ENCODE results near the gene DEFB124. TPM values are rescaled to one million over a fixed set of nuclear protein-coding genes. Genes with fewer than 3 reads are reported as not detected.

The DEFB124 gene
- total RNA-seq, 1 donor from 2014 or later: not detected

- no peak for DNase-seq
Measured at GRCh38 chr20:31425797-31426196, 49.1 kb downstream of the DEFB124 start.

- no peak for DNase-seq
Measured at GRCh38 chr20:31418307-31418706, 56.6 kb downstream of the DEFB124 start.

GRCh38 chr20:31415653-31416052 is 59.3 kb downstream of the DEFB124 start:
- no peak for DNase-seq

Other genes starting within 250 kb of the DEFB124 start
- gene DEFB115, start 217.5 kb downstream of the DEFB124 start, total RNA-seq: not detected
- not detected for gene DEFB116, start 166.5 kb downstream of the DEFB124 start, total RNA-seq
- gene DEFB118, start 106.5 kb downstream of the DEFB124 start, total RNA-seq: not detected
- not detected for gene DEFB119, start 84.5 kb downstream of the DEFB124 start, total RNA-seq
- gene DEFB121, start 68.9 kb downstream of the DEFB124 start, total RNA-seq: not detected
- not detected for gene DEFB123, start 34.5 kb downstream of the DEFB124 start, total RNA-seq
- gene REM1, start 161 bp upstream of the DEFB124 start, total RNA-seq: not detected
- gene HM13, start 39.3 kb upstream of the DEFB124 start, total RNA-seq: 27.8 TPM
- 66.9 TPM for gene ID1, start 130.2 kb upstream of the DEFB124 start, total RNA-seq
- gene COX4I2, start 162.8 kb upstream of the DEFB124 start, total RNA-seq: not detected
- gene BCL2L1, start 247.7 kb upstream of the DEFB124 start, total RNA-seq: 42.6 TPM

Data from occipital lobe (tissue), 2 donors.